ENCODE results near the gene SH3TC1. TPM values are rescaled to one million over a fixed set of nuclear protein-coding genes. Genes with fewer than 3 reads are reported as not detected.

The SH3TC1 gene
- polyA plus RNA-seq, 1 experiment: 1.2 TPM

DNA sequence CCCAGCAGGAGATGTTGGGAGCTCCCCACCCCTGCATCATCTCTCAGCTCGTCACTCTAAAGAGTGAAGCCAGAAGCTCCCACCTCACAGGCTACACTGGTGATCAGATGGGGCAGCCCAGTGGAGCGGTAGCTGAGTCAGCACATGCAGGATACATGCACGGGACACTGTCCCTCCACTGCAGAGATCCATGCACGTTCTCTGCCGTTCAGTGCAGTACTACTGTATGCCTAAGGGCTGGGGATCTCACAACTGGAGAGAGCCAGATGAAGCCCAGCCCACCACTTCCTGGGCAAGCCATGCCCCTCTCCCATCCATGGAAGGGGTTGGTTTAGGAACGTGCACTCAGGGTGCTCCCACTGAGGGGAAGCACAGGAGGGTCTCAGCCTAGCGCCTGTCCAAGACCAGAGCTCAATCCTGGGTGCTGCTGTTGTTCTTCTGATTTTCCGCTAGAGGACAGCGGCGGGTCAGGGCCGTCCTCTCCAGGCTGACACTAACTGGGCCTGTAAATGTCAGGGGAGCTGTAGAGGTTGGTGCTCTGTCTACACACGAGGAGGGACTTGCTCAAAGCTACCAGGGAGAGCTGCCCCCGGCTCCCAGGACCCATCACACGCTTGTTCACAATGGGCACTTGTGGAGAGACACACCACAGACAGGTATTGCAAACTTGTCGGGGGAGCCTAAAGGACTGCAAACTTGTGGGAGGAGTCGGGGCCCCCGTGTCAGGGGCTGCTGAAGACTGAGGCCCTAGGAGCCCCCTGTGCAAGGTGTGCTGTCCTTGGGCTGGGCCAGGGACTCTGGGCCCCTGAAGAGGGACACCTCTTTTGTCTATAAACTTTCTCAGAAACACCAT lies 22.3 kb upstream of the SH3TC1 start:
- no peak overlapping the region for H3K4me3 ChIP-seq (ENCODE audit: low read depth, low read length)
- no peaks in the 10 kb centered on the region for H3K36me3 ChIP-seq (ENCODE audit: control insufficient read depth, insufficient read depth, low read length)
- no peak for DNase-seq (ENCODE audit: low read depth)
- ChIA-PET POLR2A (interaction anchor here (0.6 to 1.0 kb wide), 2 partner anchors 9 to 15 kb away, joined by 3 read pairs; no protein-coding TSS in a partner anchor), CTCF (interaction anchor here (0.7 to 7.0 kb wide), 32 partner anchors 9 to 1189 kb away, joined by 3 to 80 read pairs (median 6); partner anchors contain the start of genes ABLIM2 and SH3TC1)
- TF ChIP-seq CTCF (IDR thresholded peaks at IDR 0.05; ENCODE audit: insufficient read depth, low read depth, low read length): peak; percentile 94
- peaks cover 18% of the 10 kb centered on the region for H3K27me3 ChIP-seq (ENCODE audit: control insufficient read depth, insufficient read depth, low read length)

- ChIA-PET CTCF (interaction anchor here (0.5 to 7.0 kb wide), 29 partner anchors 8 to 266 kb away, joined by 3 to 80 read pairs (median 6); partner anchors contain the start of genes ABLIM2 and SH3TC1), POLR2A (no interaction called here)
- H3K36me3 ChIP-seq (ENCODE audit: control insufficient read depth, insufficient read depth, low read length): no peaks in the 10 kb centered on the region
- peaks cover 11% of the 10 kb centered on the region for H3K27me3 ChIP-seq (ENCODE audit: control insufficient read depth, insufficient read depth, low read length)
- TF ChIP-seq CTCF (IDR thresholded peaks at IDR 0.05; ENCODE audit: insufficient read depth, low read depth, low read length): no peak
- no peak overlapping the region for H3K4me3 ChIP-seq (ENCODE audit: low read depth, low read length)
- no peak for DNase-seq (ENCODE audit: low read depth)
These were observed 21.5 kb upstream of the SH3TC1 start for GRCh38 chr4:8177552-8177951.

DNA sequence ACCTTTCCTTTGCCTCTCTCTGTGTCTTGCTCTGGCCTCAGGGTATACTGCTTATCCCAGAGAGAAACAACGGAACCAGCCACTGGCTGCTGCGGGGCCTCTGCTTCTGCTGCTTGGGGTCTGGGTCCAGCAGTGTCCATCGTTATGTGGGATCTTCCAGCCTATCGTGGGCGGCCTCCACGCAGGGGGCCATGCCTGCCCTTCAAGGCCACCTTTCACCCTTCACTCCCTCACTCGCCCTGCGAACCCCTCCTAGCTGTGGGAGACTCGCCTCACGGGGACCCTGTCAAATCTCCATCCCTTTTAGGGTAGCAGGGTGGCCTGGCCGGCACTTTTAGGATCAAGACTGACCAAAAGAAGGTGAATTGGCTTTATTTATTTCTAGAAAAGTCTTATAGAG lies 21.1 kb upstream of the SH3TC1 start:
- Histone ChIP-seq H3K27me3 (ENCODE audit: control insufficient read depth, insufficient read depth, low read length) (peaks cover 10% of the 10 kb centered on the region), H3K4me3 (ENCODE audit: low read depth, low read length) (no peak overlapping the region), H3K36me3 (ENCODE audit: control insufficient read depth, insufficient read depth, low read length) (no peaks in the 10 kb centered on the region)
- TF ChIP-seq CTCF (IDR thresholded peaks at IDR 0.05; ENCODE audit: insufficient read depth, low read depth, low read length): no peak
- DNase-seq (ENCODE audit: low read depth): no peak
- ChIA-PET POLR2A (no interaction called here), CTCF (interaction anchor here (0.5 to 7.0 kb wide), 8 partner anchors 10 to 267 kb away, joined by 3 to 80 read pairs (median 20); no protein-coding TSS in a partner anchor)

- no peak for TF ChIP-seq CTCF (IDR thresholded peaks at IDR 0.05; ENCODE audit: insufficient read depth, low read depth, low read length)
- POLR2A ChIA-PET: no interaction called here
- DNase-seq (ENCODE audit: low read depth): no peak
- CTCF ChIA-PET: interaction anchor here (3.9 to 7.0 kb wide), 2 partner anchors 36 to 60 kb away, joined by 17 to 80 read pairs; no protein-coding TSS in a partner anchor
- Histone ChIP-seq H3K4me3 (ENCODE audit: low read depth, low read length) (no peak overlapping the region), H3K36me3 (ENCODE audit: control insufficient read depth, insufficient read depth, low read length) (no peaks in the 10 kb centered on the region), H3K27me3 (ENCODE audit: control insufficient read depth, insufficient read depth, low read length) (peaks cover 10% of the 10 kb centered on the region)
These were observed 20.0 kb upstream of the SH3TC1 start for GRCh38 chr4:8179074-8179473.

GRCh38 chr4:8179771-8180170 lies 19.3 kb upstream of the SH3TC1 start:
- POLR2A ChIA-PET: no interaction called here
- H3K27me3 ChIP-seq (ENCODE audit: control insufficient read depth, insufficient read depth, low read length): peaks cover 10% of the 10 kb centered on the region
- DNase-seq (ENCODE audit: low read depth): no peak
- no peak overlapping the region for H3K4me3 ChIP-seq (ENCODE audit: low read depth, low read length)
- CTCF ChIA-PET: interaction anchor here (0.8 to 7.0 kb wide), 2 partner anchors 59 to 223 kb away, joined by 5 to 80 read pairs; no protein-coding TSS in a partner anchor
- TF ChIP-seq CTCF (IDR thresholded peaks at IDR 0.05; ENCODE audit: insufficient read depth, low read depth, low read length): no peak
- no peaks in the 10 kb centered on the region for H3K36me3 ChIP-seq (ENCODE audit: control insufficient read depth, insufficient read depth, low read length)

All from BJ (cell line).